ENCODE data around the gene BFSP2.

Gene BFSP2

GRCh38 chr3:133410191-133410892 lies 10.5 kb downstream of the BFSP2 start:
- no peak for DNase-seq (ENCODE audit: extremely low spot score)
- ChIA-PET POLR2A (no interaction called here), CTCF (interaction anchor here (0.8 to 4.9 kb wide), 3 partner anchors 11 to 369 kb away, joined by 3 to 17 read pairs (median 4); partner anchors contain the start of gene BFSP2)
- TF ChIP-seq CTCF (IDR thresholded peaks at IDR 0.05; ENCODE audit: control extremely low read depth, extremely low read depth, low read depth, missing control alignments) = no peak

DNA sequence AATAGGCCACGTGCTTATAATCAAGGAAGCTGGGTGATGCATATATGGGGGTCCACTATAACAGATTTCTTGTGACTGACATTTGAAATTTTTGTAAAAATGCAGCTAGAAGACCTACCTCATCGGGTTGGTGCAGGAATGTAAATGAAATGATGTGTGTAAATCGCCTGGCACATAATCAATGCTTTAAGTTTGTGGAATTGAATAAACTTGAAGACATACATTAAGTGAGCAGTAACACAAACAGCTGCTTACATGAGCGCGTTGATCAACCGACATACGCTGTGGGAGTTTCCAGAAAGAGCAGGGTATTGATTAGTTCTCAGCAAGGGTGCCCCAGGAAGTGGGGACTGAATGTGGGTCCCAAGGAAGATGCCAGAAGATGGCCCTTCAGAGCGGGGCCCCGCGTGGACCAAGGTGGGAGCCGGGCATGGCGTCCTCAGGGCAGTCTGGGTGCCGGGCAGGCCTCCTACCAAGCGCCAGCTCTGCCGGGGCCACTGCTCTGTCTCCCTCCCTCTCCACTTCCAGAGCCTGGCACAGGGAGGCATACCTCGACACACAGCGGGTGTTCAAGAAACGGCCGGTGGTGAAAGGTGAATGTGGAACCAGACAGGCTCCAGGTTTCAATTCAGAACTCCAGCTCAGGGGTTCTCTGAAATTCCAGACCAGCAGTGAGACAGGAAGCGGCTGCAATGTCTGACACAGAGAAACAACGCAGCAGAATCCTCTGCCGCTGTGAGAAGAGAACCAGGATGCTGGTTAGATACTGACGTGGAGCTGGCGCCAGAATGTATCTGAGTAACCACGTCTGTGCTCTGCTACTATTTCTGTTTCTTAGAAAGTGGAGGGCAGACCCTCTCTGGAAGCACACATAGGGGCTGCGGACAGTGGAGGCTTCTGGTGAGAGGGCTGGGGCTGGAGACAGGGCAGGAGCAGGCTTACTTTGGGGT lies 12.6 kb downstream of the BFSP2 start:
- POLR2A ChIA-PET = no interaction called here
- CTCF ChIA-PET = interaction anchor here (1.0 to 4.9 kb wide), 3 partner anchors 9 to 13 kb away, joined by 3 to 17 read pairs (median 5); partner anchors contain the start of gene BFSP2
- TF ChIP-seq CTCF (IDR thresholded peaks at IDR 0.05; ENCODE audit: control extremely low read depth, extremely low read depth, low read depth, missing control alignments) = no peak
- DNase-seq (ENCODE audit: extremely low spot score) = no peak

GRCh38 chr3:133413161-133414020 lies 13.5 kb downstream of the BFSP2 start:
- no peak for TF ChIP-seq CTCF (IDR thresholded peaks at IDR 0.05; ENCODE audit: control extremely low read depth, extremely low read depth, low read depth, missing control alignments)
- ChIA-PET CTCF (interaction anchor here (1.0 to 2.2 kb wide), 2 partner anchors 9 to 11 kb away, joined by 3 to 5 read pairs; no protein-coding TSS in a partner anchor), POLR2A (no interaction called here)
- DNase-seq (ENCODE audit: extremely low spot score) = no peak

GRCh38 chr3:133414021-133414392 lies 14.2 kb downstream of the BFSP2 start:
- TF ChIP-seq CTCF (IDR thresholded peaks at IDR 0.05; ENCODE audit: control extremely low read depth, extremely low read depth, low read depth, missing control alignments) = no peak
- POLR2A ChIA-PET = no interaction called here
- DNase-seq (ENCODE audit: extremely low spot score) = no peak
- CTCF ChIA-PET = interaction anchor here (2.2 kb wide), 1 partner anchor 10 kb away, joined by 5 read pairs; no protein-coding TSS in a partner anchor

DNA sequence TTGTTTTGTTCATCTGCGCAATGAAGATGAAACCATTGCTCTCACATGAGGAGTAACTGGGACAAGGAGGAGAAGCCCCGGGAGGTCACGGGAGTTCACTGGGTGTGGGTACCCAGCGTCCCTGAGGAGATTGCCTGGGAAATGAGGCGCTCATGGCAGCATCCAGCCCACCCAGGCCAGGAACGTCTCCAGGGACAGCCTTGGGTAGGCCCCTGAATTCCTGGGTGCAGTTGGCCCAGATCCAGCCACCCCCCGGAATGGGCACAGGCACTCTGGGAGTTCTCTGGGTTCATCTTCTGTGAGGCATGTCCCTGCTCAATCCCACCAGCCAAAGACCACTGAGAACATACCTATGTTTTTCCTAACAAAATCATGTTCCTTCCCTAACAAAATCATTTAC lies 18.5 kb downstream of the BFSP2 start:
- POLR2A ChIA-PET = no interaction called here
- no peak for DNase-seq (ENCODE audit: extremely low spot score)
- TF ChIP-seq CTCF (IDR thresholded peaks at IDR 0.05; ENCODE audit: control extremely low read depth, extremely low read depth, low read depth, missing control alignments) = no peak
- CTCF ChIA-PET = no interaction called here
